CD4-positive, alpha-beta T cell treated with Interleukin-6 for 4 hours (primary cell): Measurements from ENCODE around the gene RHD.
"Not testable (repeated sequence)": the region's sequence is repeated elsewhere in the genome, so short reads cannot be mapped to it uniquely, and the experiment has no call there.

Experiments used
- DNase-seq: peaks from one replicate; pipeline ENCODE4 v3.0.0-alpha.2; 2020; ENCODE audit warnings: mixed read lengths

RHD gene

DNA sequence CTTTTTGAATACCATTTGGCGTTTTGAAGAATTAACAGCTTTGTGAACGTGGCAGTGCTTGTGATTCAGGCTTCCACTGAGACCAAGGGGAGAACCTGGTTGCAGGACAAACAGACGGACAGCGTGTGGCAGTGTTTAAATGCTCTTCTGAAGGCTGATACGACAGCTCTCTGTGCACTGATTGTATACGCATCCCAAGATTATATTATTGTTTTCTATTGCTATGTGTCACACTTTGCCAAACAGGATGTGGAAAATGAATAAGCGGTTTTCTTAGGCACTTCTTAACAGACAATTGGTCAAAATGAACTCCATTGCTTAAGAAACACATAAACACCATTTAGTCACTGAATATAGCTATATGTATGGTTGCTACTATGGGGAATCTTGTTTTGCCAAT, 12.5 kb upstream of the RHD start:
- not testable (repeated sequence) for DNase-seq

DNA sequence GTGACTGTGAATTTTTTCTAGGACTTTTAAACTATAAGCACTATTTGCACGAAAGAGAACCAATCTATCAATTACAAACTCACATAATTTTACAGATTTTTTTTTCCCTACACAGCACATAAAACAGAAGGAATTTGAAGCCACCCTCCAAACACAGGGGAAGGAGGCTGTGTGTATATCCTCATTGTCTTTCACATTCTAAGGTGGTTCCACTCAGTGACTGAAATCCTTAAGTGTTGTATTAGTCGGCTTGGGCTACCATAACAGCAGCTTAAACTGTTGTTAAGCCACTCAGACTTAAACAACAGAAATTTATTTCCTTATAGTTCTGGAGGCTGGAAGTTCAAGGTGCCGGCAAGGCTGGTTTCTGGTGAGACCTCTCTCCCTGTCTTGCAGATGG, 12.0 kb upstream of the RHD start:
- not testable (repeated sequence) for DNase-seq

DNA sequence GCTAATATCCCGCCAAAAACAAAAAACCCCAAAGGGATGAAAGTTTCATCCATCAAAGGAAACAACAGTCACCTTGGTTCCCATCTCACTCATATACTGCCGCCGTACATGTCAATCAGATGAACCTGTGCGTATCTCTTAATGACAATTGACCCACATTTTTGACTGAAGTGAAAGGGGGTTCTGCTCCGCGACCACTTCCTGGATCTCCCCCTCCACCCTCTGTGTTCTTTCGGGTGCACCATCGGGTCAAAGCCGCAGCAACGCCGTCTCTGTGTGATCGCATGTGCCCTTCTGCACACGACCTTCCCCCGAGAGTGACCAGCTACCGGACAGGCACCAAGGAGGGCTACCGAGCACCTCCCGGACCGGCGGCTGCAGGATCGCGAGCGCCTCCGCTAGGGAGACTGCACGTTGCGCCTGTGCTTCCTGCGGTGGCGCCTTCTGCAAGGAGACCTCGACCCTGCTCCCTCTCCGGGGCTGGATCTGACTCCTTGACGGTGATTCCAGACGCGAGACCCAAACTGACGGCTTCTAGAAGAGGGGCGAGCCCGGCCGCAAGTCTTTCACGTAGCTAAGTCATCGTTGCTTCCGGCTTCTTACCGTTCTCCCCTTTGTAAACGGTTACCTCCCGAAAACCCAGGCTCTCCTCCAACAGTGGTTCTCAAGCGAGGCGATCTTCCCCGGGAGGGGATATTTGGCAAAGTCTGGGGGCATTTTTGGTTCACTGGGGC, 5.6 kb upstream of the RHD start:
- not testable (repeated sequence) for DNase-seq

DNA sequence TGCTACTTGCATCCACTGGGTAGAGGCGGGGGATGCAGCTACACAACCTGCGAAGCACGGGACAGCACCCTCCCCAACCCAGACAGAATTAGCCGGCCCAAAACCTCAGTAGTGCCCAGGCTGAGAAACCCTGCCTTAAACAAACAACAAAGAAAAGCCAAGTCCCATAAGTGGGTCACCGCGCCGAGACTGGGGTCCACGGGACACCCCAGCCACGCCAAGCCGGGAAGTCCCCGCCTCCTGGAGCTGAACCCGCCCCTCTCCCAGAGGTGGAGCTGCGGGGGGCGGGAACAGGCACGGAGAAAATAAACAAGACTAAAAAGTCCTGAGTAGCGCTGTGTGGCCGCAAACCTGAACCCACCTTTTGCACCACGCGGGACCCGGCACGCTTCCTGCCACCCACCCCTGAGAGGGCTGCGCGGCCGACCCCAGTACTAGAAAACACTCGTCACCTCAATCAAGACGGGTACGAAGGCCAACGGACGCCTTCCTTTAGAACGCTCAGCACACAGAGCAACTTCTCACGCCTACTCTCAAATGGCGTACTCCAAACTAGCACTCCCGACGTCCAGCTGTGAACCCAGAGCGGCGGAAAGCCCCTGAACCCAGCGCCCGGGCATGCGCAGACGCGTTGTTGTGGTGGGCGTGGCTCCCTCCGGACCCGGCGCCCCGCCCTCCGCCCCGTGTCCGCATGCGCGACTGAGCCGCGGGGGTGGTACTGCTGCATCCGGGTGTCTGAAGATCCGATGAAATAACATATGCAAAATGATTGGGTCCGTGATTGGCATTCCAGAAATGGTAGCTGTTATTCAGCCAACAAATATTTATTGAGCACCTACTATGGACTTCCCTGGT, 4.8 kb upstream of the RHD start:
- DNase-seq: not testable (repeated sequence)

DNA sequence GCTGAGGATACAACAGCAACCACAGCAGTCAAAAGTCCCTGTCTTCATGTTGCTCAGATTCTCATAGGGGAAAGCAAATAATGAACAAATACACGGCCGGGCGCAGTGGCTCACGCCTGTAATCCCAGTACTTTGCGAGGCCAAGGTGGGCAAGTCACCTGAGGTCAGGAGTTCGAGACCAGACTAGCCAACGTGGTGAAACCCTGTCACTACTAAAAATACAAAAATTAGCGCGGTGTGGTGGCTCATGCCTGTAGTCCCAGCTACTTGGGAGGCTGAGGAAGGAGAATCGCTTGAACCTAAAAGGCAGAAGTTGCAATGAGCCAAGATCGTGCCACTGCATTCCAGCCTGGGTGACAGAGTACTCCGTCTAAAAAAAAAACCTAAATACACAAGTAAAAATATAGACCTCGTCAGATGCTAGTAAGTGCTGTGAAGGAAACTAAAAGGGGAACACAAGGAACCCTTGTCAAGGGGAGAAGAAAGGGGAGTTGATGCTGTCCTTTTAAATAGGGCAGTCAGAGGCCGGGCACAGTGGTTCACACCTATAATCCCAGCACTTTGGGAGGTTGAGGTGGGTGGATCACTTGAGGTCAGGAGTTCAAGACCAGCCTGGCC, 4.1 kb upstream of the RHD start:
- DNase-seq: not testable (repeated sequence)

DNA sequence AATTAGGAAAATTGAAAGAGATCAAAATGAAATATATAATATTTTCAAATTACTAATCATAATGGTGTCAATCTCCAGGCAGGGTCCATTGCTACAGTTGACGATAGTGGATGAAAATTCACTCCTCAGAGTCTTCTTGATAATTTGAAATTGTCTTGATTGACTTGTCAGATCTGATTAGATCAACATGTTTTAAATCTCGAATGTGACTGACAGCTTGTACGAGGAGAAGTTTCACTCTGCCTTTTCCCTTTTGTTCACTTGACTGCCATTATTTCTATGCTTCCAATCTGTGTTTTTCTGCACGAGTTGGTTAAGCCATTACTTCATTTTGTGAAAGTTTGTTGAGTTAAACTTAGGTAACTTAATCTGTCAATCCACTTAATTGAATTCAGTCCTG, 3.3 kb downstream of the RHD start:
- not testable (repeated sequence) for DNase-seq

DNA sequence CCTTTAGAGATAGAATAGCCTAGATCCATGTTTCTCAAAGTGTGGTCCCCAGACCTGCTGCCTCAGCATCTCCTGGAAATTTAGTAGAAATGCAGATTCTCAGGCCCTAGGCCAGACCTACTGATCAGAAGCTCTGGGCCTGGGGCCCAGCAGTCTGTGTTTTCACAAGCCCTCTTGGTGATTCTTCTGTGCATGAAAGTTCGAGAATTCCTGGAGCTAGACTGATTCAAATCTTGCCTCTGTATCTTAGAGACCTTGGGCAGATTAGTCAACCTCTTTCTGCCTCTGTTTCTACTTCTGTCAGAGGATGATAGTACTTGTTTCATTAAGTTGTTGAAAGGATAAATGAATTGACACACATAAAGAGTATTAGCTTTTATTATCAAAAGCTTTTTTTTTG, 5.0 kb downstream of the RHD start:
- DNase-seq: not testable (repeated sequence)

DNA sequence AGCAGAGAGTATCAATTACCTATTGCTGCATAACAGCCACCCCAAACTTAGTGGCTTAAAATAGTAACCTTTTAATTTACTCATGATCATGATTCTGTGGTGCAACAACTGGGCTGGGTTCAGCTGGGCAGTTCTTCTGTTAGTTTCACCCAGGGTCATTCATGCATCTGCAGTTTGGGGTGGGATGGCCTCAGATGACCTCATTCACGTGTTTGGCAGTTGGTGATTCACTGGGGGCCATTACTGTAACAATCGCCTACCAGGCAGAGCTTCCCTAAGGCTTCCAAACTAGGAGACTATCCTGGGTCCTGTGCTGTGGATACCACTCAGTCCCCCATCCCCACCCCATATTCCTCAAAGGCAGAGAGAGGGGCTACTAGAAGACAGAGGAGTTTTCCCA, 6.0 kb downstream of the RHD start:
- not testable (repeated sequence) for DNase-seq

DNA sequence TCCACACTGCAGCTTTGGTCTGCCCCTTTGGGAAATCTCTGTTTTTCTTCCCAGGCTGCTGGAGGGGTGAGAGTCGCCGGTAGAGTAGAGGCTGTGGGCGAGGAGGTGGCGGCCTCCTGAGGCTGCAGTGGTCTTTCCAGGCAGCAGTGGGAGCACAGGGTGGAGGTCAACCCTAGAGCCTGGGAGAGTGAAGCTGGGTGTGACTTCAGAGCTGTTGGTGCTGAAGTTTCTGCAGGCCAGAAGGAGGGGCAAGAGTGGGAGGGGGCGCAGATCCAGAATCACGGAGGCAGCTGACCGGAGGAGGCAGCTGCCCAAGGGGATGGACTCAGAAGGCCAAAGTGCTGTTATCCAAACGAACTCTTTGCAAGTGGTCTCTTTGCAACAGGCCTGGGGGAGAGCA, 6.5 kb downstream of the RHD start:
- not testable (repeated sequence) for DNase-seq

DNA sequence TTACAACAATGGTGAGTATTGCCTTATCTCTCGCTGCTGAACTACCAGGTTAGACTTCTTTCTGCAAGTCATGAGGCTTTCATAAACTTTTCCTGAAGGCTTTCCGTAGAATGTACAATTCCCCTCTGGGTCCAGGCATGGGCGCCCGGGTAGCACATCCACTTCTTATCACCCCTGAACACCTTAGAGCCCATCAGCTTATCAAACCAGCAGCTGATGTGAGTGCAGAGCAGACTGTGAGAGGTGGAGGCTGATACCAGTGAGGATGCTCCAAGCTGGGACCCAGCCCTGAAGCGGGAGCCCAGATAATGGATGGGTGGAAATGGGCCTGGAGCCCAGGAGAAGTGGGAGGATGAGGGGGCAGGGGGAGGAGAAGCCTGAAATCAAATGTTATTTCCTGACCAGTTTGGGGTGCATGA, 7.4 kb downstream of the RHD start:
- DNase-seq: not testable (repeated sequence)

DNA sequence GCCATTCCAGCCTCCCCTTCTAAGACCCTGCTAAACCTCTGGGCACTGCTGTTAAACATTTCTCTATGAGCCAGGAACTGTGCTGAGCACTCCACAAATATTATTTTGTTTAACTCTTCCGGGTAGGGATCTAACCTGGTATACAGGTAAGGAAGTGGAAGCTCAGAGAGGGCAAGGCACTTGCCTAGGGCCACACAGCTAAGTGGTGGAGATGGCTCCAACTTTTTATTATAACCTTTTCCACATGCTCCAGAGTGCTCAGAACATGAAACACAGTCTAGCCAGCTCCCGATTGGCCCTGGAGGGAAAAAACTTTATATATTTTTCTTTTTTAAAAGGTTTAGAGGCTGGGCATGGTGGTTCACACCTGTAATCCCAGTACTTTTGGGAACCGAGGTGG, 13.6 kb downstream of the RHD start:
- not testable (repeated sequence) for DNase-seq

DNA sequence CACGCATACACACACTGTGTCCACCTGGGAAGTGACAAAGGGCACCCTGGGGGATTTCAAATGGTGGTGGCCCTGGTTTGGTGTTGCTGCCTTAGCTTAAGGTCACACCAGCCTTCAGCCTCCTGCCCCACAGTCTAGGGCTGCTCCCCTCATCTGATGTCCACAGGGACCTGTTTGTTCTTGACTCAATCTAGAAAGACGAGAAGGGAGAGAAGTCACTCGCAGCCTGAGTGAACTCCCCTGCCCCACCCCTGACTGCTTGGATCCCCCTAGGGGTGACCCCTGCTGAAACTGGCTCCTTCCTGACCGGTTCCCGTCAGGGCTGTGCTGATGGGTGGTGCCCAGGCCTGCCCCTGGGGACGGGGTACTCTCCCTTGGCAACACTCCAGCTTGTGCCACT, 14.9 kb downstream of the RHD start:
- not testable (repeated sequence) for DNase-seq

DNA sequence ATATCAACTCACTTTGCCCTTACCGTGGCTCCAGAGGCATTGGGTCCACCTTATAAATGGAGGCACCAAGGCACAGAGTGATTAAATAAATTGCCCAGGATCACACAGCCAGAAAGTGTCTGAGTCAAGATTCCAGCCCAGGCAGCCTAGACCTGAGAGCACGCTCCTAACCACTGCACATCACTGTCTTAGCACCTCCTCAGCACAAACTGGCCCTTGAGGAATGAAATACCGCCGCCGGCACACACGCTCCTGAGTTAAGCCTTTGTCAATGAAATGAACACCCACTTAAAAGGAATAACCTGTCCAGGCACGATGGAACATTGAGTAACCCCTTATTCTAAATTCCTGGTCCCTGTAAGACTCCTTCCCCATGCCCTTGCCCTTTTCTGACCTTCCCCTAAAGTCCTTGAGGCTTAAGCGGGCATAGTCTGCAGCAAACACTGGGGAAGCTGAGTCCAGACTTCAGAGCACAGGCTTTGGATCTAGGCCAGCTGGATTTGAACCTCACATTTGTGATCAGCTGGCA, 16.3 kb downstream of the RHD start:
- DNase-seq: not testable (repeated sequence)

DNA sequence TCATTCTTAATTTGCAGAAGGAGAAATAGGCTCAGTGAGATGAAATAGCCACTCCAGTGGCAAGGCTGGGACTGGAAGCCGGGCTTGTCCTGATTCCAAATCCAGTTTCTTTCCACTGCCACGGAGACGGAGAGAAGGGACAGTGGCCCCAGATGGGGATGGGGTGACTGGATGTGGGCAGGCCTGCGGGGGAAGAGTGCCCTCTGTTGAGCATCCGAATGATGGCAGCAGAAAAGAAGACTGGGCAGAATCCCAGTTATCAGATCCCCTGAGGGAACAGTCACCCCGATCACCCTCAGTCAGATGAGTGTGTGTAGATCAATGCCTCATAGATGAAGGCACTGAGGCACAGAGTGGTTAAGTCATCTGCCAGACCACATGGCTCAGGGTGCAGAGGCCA, 17.7 kb downstream of the RHD start:
- not testable (repeated sequence) for DNase-seq

DNA sequence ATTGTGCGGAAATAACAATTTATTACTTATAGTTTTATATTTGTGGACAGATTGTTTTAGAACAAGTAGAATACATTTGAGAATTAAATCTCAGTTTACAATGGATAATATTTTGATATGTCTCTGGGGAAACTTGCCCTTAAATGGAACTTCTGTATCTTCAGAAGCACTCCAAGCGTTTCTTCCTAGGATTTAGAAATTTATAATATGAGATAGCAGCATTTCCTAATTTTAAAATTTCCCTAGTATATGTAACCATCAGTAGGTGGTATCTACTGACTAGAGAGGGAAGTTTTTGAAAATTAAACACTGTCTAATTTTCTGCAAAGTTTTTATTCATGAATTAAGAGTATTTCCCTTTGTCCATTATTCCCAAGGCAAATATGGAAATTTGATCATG, 21.1 kb downstream of the RHD start:
- DNase-seq: not testable (repeated sequence)

DNA sequence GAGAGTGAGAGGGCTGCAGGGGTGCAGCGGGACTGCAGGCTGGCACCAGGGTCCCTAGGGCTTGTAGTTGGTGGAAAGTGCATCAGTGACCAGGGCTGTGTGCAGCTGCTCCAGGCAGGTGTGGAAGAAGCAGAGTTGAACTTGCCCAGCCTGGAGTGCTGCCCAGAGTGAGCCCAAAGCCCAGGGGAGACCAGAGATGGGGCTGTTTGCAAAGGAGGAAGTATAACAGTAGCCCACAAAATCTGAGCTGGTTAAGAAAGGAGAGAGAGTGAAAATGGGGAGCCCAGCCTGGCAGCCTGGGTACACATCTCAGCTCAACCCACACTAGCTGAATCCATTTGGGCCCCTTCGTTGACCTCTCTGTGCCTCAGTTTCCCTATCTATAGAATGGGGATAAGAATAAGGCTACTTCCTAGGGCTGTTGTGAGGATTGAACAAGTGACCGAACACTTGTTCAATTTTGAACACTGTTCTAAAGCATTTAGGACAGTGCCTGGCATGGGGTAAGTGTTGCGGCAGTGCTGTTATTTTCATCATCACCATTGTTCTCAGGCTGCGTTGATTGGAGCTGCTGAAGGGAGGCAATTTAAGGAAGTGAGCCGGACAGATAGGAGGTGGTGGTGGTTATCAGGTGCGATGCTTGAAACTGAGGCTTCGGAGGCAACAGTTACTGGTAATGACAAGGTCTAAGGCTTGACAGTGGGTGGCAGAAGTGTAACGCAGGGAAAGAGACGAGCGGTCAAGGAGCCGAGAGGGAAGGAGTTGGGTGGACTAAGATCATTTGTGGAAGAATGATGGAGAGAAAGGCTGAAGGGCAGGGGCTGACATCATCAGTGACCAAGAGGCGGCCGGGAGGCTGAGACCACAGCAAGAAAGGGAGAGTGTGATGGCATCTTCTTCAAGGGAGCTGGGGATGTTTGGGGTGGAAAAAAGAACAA, 22.8 kb downstream of the RHD start:
- DNase-seq: not testable (repeated sequence)

DNA sequence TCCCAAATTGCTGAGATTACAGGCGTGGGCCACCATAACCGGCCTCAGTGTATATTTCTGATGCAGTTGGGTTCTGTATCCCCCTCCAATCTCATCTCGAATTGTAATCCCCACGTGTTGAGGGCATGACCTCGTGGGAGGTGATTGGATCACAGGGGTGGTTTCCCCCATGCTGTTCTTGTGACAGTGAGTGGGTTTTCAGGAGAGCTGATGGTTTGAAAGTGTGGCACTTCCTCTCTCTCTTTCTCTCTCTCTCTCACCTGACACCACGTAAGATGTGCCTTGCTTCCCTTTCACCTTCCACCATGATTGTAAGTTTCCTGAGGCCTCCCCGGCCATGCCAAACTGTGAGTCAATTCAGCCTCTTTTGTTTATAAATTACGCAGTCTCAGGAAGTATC, 24.2 kb downstream of the RHD start:
- DNase-seq: not testable (repeated sequence)

DNA sequence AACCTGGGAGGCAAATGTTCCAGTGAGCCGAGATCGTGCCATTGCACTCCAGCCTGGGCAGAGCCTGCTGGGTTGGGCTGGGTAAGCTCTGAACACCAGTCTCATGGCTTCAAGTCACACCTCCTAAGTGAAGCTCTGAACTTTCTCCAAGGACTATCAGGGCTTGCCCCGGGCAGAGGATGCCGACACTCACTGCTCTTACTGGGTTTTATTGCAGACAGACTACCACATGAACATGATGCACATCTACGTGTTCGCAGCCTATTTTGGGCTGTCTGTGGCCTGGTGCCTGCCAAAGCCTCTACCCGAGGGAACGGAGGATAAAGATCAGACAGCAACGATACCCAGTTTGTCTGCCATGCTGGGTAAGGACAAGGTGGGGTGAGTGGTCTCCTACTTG, 28.4 kb downstream of the RHD start:
- DNase-seq: not testable (repeated sequence)

DNA sequence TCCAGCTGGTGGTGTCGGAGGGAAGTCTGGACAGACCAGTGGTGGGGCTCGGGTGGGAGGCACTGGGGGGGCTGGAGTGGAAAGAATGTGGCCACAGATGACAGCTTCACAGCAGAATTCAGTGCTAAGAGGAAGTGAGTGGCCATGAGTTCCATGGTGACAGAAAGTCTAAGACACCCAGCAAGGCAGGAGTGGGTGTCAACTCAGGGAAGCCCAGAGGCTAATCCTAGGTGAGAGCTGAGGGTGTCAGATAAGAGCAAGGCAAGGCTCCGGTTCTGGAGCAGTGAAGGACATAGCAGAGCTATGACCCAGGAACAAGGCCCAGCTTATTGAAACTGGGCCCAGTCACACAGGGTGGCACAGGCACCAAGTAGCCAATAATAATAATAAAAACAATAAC, 30.0 kb downstream of the RHD start:
- not testable (repeated sequence) for DNase-seq

DNA sequence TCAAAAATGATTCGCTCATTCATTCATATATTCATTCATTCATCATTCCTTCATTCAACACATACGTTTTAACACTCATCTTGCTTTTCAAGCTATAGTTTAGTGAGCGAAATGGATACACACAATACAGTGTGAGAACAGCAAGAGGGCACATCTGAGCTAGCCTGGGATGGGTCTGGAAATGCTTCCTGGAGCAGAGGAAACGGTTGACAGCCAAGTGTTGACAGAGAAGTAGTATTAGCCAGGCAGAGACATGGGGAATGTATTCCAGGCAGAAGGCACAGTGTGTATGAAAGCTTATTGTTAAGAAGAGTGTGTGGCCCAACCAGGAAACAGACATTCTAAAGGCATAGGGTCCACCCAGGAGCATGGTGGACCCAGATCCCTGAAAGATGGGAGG, 32.6 kb downstream of the RHD start:
- not testable (repeated sequence) for DNase-seq

DNA sequence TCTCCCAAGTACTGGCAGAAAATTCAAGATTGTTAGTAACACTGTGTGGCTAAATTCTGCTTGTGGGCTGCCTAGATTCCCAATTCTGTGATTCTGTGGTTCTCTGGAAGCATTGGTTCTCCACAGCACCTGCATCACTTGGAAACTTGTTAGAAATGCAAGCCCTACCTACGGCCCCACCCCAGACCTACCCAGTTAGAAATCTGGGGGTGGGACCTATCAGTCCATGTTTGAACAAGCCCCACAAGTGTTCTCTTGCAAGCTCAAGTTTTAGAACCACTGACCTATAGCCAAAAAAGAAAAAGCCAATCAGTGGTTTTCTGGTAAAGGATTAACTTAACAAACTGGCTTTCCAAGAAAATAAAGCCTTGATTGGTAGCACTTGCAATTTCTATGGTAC, 35.9 kb downstream of the RHD start:
- DNase-seq: not testable (repeated sequence)

DNA sequence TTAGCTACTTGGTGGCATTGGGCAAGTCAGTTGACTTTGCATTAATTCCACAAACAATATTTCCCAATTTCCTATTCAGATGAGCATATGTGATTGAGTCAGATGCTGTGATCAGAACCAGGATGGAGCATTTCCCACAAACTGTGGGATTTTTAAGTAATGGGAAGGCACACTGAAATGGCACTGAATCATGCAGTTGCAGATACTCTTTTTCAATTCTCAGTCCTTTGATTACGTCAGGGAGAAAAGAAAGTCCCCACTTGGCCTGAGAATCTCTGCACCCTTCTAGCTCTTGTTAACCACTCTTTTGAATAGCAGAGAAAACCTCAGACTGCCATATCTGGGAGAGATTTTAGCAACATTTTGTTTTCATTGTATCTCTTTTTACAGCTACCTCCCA, 36.8 kb downstream of the RHD start:
- not testable (repeated sequence) for DNase-seq
